ENCODE measurements around the gene PLN.

Gene PLN

GRCh38 chr6:118542184-118542952 is 5.7 kb upstream of the PLN start:
- DNase-seq = no peak

GRCh38 chr6:118544105-118544504 is 4.0 kb upstream of the PLN start:
- DNase-seq = no peak

GRCh38 chr6:118546164-118546879 is 1.8 kb upstream of the PLN start:
- no peak for DNase-seq

- DNase-seq = no peak
Measured at GRCh38 chr6:118546880-118547218, 1.2 kb upstream of the PLN start.

- DNase-seq = no peak
Measured at GRCh38 chr6:118548613-118549012, 517 bp downstream of the PLN start.

GRCh38 chr6:118551063-118552053 is 3.3 kb downstream of the PLN start:
- no peak for DNase-seq

- DNase-seq = no peak
Measured at GRCh38 chr6:118553132-118553531, 5.0 kb downstream of the PLN start.

- no peak for DNase-seq
Measured at GRCh38 chr6:118554698-118555097, 6.6 kb downstream of the PLN start.

GRCh38 chr6:118558464-118559217 is 10.5 kb downstream of the PLN start:
- DNase-seq = no peak

- DNase-seq = no peak
Measured at GRCh38 chr6:118559659-118560058, 11.6 kb downstream of the PLN start.

- DNase-seq = no peak
Measured at GRCh38 chr6:118562248-118562647, 14.2 kb downstream of the PLN start.

GRCh38 chr6:118562959-118563358 is 14.9 kb downstream of the PLN start:
- no peak for DNase-seq

- no peak for DNase-seq
Measured at GRCh38 chr6:118565311-118565960, 17.3 kb downstream of the PLN start.

GRCh38 chr6:118567974-118568373 is 19.9 kb downstream of the PLN start:
- no peak for DNase-seq

GRCh38 chr6:118569498-118569897 is 21.4 kb downstream of the PLN start:
- no peak for DNase-seq

GRCh38 chr6:118571121-118571520 is 23.0 kb downstream of the PLN start:
- DNase-seq = no peak

- no peak for DNase-seq
Measured at GRCh38 chr6:118574051-118574865, 26.2 kb downstream of the PLN start.

GRCh38 chr6:118577972-118578371 is 29.9 kb downstream of the PLN start:
- no peak for DNase-seq

GRCh38 chr6:118578617-118579016 is 30.5 kb downstream of the PLN start:
- DNase-seq = no peak

GRCh38 chr6:118579786-118580185 is 31.7 kb downstream of the PLN start:
- no peak for DNase-seq
